Lower leg skin (tissue), 3 donors: ENCODE data around the gene SLC26A3.

Source experiments
- CTCF ChIP-seq, 3 donors: fragments of 450-650 bp; IDR thresholded peaks; one replicate each; pipeline ENCODE4 v1.5.1; 2016; ENCODE audit warnings: antibody characterized with exemption in 3 of 3, mild to moderate bottlenecking in 3 of 3, moderate library complexity in 2 of 3
- POLR2A ChIP-seq, 2 donors: fragments of 450-650 bp; IDR thresholded peaks; one replicate each; pipeline ENCODE4 v1.6.1; 2016 to 2017; ENCODE audit warnings: antibody characterized with exemption in 2 of 2, mild to moderate bottlenecking in 1 of 2, moderate library complexity in 1 of 2

GRCh38 chr7:107810626-107811025 lies 7.6 kb upstream of the SLC26A3 start:
- TF ChIP-seq CTCF (IDR thresholded peaks at IDR 0.05) (no peak), POLR2A (IDR thresholded peaks at IDR 0.05) (no peak)
